Effector memory CD8-positive, alpha-beta T cell (primary cell): Measurements from ENCODE around the gene CRY2.
A peak's percentile ranks its signal among the peaks of the same experiment; 100 is the strongest.
"Not testable (repeated sequence)": the region's sequence is repeated elsewhere in the genome, so short reads cannot be mapped to it uniquely, and the experiment has no call there.

Experiments
- ATAC-seq: fragments of 150-1000 bp; cut with Tn5 transposase; replicated peaks from 2 replicates; pipeline ENCODE4 v1.10.0; 2021; ENCODE audit warnings: mild to moderate bottlenecking, moderate library complexity
- DNase-seq, 3 experiments: peaks; one replicate each; pipeline ENCODE4 v3.0.0; 2021
- H3K27ac Mint-ChIP-seq, 2 donors: one replicate each; pipeline ENCODE4 v1.8.0; 2022; ENCODE audit warnings: mild to moderate bottlenecking in 2 of 2, mixed read lengths in 2 of 2, moderate library complexity in 2 of 2
- H3K27me3 Mint-ChIP-seq, 2 donors: one replicate each; pipeline ENCODE4 v1.8.0; 2022; ENCODE audit warnings: mixed read lengths in 2 of 2
- H3K36me3 Mint-ChIP-seq: one replicate; pipeline ENCODE4 v1.8.0; 2022; ENCODE audit warnings: mild to moderate bottlenecking, moderate library complexity, mixed read lengths; ENCODE audit not compliant: insufficient read depth
- H3K4me1 Mint-ChIP-seq, 2 donors: one replicate each; pipeline ENCODE4 v1.8.0; 2022; ENCODE audit warnings: low read depth in 2 of 2, mixed read lengths in 2 of 2
- H3K4me3 Mint-ChIP-seq, 2 donors: one replicate each; pipeline ENCODE4 v1.8.0; 2022; ENCODE audit warnings: mild to moderate bottlenecking in 2 of 2, mixed read lengths in 2 of 2, moderate library complexity in 2 of 2
- H3K9me3 Mint-ChIP-seq, 2 donors: one replicate each; pipeline ENCODE4 v1.8.0; 2022; ENCODE audit warnings: mixed read lengths in 2 of 2

CRY2 gene

DNA sequence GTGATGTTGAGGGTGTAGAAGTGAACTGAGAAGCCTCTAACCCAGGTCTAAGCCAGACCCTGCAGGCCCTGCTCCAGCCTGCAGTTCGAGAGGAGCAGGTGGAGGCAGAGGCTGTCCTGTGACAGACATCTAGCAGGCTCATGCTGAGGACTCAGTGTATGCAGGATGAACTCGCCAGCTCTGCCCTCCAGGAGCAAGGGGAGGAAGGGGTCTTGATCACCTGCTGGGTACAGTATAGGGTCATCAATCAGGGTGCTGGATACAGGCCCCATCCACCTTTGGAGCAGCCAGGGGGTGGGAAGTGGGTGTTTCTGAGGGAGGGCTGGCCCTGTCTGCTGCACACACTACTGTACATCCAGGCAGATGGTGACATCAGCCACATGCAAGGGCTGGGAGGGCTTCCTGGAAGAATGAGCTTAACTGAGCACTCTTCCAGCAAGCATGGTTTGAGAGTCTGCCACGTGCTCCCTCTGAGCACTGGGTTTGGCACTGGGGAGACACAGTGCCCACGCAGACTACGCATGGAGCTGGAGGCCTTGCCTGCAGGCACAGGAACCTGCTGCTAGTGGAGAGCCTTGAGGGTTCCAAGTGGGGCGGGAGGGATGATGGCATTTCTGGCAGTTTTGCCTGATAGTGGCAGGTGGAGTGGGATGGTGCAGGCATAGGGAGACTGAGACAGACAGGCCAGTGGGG lies 47.4 kb downstream of the CRY2 start:
- DNase-seq (no peak), ATAC-seq (no peak)
- no peak overlapping the region for H3K27ac Mint-ChIP-seq
- H3K27me3 Mint-ChIP-seq = peaks cover 15 to 78% of the 10 kb centered on the region in 2 donors
- no peaks in the 10 kb centered on the region for H3K9me3 Mint-ChIP-seq
- peaks cover 3% of the 10 kb centered on the region for H3K36me3 Mint-ChIP-seq
- no peak overlapping the region for H3K4me3 Mint-ChIP-seq
- peaks cover 0 to 7% of the 10 kb centered on the region in 2 donors for H3K4me1 Mint-ChIP-seq

DNA sequence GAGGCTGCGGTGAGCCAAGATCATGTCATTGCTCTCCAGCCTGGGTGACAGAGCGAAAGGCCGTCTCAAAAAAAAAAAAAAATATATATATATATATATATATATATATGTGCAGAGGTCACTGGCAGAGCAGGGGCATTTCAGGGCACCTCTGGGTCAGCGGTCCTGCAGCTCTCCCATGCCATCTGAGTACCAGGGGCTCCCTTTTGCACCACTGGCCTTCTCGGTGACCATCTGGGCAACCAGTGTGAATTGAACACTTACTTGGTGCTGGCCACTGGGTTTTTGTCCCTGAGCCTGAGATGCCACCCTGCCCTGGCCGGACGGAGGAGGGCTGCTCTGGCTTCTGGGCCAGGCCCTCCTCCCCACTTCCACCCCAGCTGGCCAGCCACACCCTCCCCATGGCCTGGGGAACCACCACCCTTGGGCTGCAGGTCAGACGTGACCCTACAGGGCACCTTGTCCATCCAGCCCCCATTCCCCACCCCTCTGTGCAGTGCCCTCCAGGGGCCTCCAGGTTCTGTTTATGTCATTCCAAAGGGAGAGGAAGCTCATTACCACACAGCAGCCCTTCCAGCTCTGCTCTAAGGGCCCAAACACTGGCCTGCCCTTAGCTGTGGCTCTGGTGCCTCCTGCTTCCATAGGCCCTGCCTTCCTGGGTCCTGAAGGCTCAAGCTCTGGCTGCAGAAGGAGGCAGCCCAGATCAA lies 48.4 kb downstream of the CRY2 start:
- ATAC-seq = no peak
- H3K4me3 Mint-ChIP-seq = no peak overlapping the region
- peaks cover 17 to 73% of the 10 kb centered on the region in 2 donors for H3K27me3 Mint-ChIP-seq
- H3K27ac Mint-ChIP-seq = no peak overlapping the region
- H3K36me3 Mint-ChIP-seq = peaks cover 3% of the 10 kb centered on the region
- no peak for DNase-seq
- H3K9me3 Mint-ChIP-seq = no peaks in the 10 kb centered on the region
- peaks cover 4 to 11% of the 10 kb centered on the region in 2 donors for H3K4me1 Mint-ChIP-seq

DNA sequence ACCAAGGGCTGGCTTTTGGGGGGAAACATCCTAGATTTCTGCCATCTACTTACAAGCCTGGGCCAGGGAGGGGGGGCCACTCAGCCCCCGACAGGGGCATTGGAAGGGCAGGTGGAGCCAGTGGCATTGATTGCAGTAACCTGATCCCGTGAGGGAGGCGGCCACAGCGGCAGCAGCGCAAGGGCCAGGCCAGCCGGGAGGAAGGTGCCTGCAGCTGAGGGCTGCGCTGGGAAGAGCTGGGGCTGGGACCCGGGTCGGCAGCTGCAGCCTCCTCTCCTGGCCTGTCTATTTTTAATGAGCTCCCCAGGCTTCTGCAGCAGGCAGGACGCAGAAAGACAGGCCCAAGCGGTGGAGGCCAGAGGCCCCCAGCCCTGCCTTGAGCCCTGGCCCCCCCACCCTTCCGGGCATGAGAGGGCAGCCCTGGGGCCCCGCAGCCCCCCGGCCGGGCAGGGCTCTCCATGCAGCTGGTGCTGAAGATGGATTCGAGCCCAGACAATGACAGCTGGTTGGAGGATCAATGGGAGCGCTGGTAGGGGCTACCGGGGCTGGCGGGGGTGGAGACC lies 49.2 kb downstream of the CRY2 start:
- DNase-seq (no peak), ATAC-seq (no peak)
- Mint-ChIP-seq H3K4me1 (peaks cover 7 to 12% of the 10 kb centered on the region in 2 donors), H3K27me3 (peaks cover 19 to 65% of the 10 kb centered on the region in 2 donors), H3K9me3 (no peaks in the 10 kb centered on the region), H3K4me3 (no peak overlapping the region), H3K27ac (no peak overlapping the region), H3K36me3 (peaks cover 11% of the 10 kb centered on the region)

DNA sequence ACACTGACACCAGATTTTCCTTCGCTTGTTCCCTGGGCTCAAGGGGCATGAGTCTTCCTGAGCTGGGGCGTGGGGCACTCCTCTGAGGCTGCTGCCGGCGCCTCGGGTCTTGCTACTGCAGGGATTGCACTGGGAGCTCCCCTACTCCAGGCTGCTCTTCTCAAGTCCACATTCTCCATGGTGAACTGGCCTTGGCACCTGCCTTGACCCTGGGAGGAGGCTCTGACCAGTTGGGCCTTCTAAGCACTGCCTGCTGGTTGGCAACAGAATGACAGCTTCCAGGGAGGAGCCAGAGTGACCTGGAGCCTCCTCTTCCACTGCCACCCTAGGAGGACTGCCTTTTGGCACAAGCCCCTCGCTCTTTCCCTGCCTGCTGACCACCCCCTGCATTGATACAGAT lies 50.3 kb downstream of the CRY2 start:
- Mint-ChIP-seq H3K4me1 (peaks cover 7 to 12% of the 10 kb centered on the region in 2 donors), H3K9me3 (no peaks in the 10 kb centered on the region), H3K4me3 (no peak overlapping the region), H3K27ac (no peak overlapping the region), H3K27me3 (peaks cover 19 to 56% of the 10 kb centered on the region in 2 donors), H3K36me3 (peaks cover 12% of the 10 kb centered on the region)
- ATAC-seq = no peak
- DNase-seq = no peak

DNA sequence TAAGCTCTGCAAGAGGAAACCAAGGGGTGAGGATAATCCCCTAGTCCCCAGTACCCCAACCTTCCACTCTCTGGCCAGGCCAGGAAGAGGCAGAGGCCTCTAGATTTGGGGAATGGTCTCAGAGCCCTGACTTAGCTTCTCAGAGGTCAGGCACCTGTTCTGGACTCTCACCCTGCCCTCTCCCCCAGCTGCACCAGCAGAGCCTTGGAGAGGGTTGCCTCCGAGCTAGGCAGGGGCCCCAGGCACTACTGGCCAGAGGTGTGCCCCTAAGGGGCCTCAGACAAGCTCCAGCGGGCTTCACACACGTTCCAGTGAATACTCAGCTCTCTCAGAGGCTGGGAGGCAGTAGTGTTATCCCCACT lies 51.8 kb downstream of the CRY2 start:
- peaks cover 12% of the 10 kb centered on the region for H3K36me3 Mint-ChIP-seq
- no peaks in the 10 kb centered on the region for H3K9me3 Mint-ChIP-seq
- peaks cover 14 to 42% of the 10 kb centered on the region in 2 donors for H3K27me3 Mint-ChIP-seq
- peaks cover 7 to 12% of the 10 kb centered on the region in 2 donors for H3K4me1 Mint-ChIP-seq
- peak overlapping the region; percentile 82 to 89 for H3K27ac Mint-ChIP-seq
- DNase-seq = no peak
- peak overlapping the region; percentile 70 to 77 for H3K4me3 Mint-ChIP-seq
- no peak for ATAC-seq

DNA sequence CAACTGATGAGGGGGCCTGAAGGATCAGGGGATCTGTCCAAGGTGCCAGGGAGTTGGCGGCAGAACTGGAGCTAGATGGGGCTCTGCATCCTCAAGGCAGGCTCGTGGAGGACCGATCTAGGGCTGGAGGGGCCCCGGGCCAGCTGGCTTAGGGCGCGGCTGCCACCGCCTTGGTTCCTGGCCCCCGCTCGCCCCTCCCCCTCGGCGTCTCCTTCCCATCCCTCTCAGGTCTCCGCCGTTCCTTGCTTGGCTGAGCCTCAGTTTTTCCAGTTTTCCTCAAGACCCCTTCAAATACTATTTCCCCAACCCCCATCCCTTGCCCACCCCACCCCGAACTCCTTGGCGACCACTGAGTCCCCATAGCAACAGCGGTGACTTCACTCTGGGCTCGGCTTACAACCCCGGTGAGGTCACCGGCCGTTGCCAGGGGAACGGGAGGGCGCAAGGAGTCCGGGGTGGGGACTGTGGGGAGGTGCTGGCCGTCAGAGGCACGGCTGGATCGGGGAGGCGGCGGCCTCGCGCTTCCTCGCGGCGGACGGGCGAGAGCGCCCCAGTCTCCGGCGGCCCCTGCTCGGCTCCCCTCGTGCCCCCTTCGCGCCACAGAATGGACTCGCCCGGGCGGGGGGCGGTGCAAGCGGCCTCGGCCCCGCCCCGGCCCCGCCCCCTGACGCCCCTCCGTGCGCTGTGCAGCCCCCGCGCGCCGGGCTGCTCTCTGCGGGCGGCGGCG lies 52.3 kb downstream of the CRY2 start:
- ATAC-seq = peak; percentile 86
- DNase-seq = peak; percentile 69 to 71 (median 70)
- Mint-ChIP-seq H3K36me3 (peaks cover 12% of the 10 kb centered on the region), H3K4me3 (peak overlapping the region; percentile 70 to 77), H3K9me3 (no peaks in the 10 kb centered on the region), H3K27me3 (peaks cover 11 to 36% of the 10 kb centered on the region in 2 donors), H3K4me1 (peaks cover 7 to 12% of the 10 kb centered on the region in 2 donors), H3K27ac (peak overlapping the region in 1 of 2 donors; percentile 89)

DNA sequence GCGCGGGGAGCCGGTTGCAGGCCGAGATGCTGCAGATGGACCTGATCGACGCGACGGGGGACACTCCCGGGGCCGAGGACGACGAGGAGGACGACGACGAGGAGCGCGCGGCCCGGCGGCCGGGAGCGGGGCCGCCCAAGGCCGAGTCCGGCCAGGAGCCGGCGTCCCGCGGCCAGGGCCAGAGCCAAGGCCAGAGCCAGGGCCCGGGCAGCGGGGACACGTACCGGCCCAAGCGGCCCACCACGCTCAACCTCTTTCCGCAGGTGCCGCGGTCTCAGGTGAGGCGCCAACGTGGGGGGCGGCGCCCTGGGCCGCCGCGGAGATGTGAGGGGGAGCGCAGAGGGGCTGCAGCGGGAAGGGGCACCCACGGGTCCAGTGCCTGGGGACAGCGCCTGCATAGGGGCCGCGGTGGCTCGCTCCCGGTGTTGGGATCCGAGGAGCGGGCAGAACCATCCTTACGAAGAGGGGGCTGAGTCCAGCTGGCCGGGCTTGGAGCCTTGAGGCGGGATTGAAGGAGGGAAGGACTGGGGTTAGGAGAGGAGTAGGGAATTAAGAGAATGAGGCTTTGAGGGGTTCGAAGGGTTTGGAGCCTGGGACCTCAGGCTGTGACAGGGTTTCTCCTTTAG lies 53.0 kb downstream of the CRY2 start:
- peaks cover 7 to 12% of the 10 kb centered on the region in 2 donors for H3K4me1 Mint-ChIP-seq
- peaks cover 5 to 30% of the 10 kb centered on the region in 2 donors for H3K27me3 Mint-ChIP-seq
- peaks cover 12% of the 10 kb centered on the region for H3K36me3 Mint-ChIP-seq
- H3K9me3 Mint-ChIP-seq, ATAC-seq, DNase-seq: not testable (repeated sequence)
- peak overlapping the region; percentile 70 to 77 for H3K4me3 Mint-ChIP-seq
- peak overlapping the region in 1 of 2 donors; percentile 42 for H3K27ac Mint-ChIP-seq

DNA sequence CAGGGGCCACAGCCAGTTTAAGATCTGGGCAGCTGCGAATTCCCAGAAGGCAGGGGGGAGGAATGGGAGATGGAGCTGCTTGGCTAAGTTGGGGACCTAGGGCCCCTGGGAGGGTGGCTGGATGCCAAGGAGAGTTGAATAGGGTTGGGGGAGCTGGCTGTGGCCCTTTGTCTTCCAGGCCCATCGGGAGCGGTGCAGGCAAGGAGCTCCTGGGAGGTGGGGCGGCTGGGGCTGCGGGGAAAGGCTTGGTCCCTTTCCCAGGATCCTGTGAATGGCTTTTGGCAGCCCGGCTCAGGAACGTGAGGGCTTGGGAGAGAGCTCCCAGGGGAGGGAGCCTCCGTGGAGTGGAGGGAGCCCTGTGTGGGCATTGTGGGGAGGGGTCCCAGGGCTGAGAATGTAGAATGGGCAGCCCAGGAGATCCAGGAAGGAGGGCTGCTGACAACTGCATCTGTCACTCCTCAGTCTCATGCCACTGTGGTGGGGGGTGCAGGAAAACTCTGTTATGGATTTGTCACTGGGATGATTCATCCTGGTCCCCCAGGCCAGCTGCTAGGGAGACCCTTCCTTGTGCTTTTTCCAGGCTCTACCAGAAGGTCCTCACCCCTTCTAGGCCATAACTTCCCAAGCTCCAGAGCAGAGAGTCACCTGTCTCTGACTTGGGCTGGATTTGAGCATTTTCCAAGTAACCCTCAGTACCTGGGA lies 53.8 kb downstream of the CRY2 start:
- Mint-ChIP-seq H3K27ac (peak overlapping the region in 1 of 2 donors; percentile 42), H3K4me1 (peaks cover 7 to 16% of the 10 kb centered on the region in 2 donors), H3K36me3 (peaks cover 12% of the 10 kb centered on the region), H3K4me3 (peak overlapping the region; percentile 65 to 73), H3K27me3 (peaks cover 4 to 22% of the 10 kb centered on the region in 2 donors), H3K9me3 (no peaks in the 10 kb centered on the region)
- ATAC-seq = no peak
- DNase-seq = no peak

DNA sequence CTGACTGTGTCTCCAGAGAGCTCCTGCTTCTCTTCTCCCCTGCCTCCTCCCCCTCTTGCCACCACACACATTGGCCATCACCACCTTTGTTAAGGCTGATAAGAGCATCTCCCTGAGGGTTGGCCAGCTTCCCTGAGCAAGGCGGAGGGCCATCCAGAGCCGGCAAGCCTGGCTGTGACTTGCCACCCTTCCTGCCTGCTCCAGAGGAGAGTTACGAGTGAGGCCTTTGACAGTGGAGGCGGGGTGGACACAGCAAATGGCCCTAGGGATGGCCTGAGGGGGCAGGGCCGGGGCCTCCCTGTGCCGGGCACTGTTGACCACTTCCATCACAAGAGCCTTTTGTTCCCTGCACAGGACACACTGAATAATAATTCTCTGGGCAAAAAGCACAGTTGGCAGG lies 54.4 kb downstream of the CRY2 start:
- H3K4me1 Mint-ChIP-seq = peaks cover 11 to 19% of the 10 kb centered on the region in 2 donors
- no peak for DNase-seq
- peaks cover 4 to 19% of the 10 kb centered on the region in 2 donors for H3K27me3 Mint-ChIP-seq
- no peak for ATAC-seq
- H3K9me3 Mint-ChIP-seq = no peaks in the 10 kb centered on the region
- peak overlapping the region in 1 of 2 donors; percentile 65 for H3K4me3 Mint-ChIP-seq
- H3K27ac Mint-ChIP-seq = peak overlapping the region in 1 of 2 donors; percentile 17
- H3K36me3 Mint-ChIP-seq = peaks cover 16% of the 10 kb centered on the region

DNA sequence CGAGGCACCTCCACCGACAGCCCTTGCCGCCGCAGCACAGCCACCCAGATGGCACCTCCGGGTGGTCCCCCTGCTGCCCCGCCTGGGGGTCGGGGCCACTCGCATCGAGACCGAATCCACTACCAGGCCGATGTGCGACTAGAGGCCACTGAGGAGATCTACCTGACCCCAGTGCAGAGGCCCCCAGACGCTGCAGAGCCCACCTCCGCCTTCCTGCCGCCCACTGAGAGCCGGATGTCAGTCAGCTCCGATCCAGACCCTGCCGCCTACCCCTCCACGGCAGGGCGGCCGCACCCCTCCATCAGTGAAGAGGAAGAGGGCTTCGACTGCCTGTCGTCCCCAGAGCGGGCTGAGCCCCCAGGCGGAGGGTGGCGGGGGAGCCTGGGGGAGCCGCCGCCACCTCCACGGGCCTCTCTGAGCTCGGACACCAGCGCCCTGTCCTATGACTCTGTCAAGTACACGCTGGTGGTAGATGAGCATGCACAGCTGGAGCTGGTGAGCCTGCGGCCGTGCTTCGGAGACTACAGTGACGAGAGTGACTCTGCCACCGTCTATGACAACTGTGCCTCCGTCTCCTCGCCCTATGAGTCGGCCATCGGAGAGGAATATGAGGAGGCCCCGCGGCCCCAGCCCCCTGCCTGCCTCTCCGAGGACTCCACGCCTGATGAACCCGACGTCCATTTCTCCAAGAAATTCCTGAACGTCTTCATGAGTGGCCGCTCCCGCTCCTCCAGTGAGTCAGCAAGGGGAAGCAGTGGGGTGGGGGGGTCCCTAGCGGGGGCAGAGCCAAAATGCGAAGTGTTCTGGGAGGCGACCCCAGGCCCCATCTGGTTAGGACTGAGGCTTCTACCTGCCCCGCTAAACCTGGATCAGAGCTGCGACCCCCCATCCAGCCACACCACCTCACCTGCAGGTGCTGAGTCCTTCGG lies 55.4 kb downstream of the CRY2 start:
- no peaks in the 10 kb centered on the region for H3K9me3 Mint-ChIP-seq
- H3K4me1 Mint-ChIP-seq = peaks cover 14 to 19% of the 10 kb centered on the region in 2 donors
- peaks cover 18% of the 10 kb centered on the region for H3K36me3 Mint-ChIP-seq

DNA sequence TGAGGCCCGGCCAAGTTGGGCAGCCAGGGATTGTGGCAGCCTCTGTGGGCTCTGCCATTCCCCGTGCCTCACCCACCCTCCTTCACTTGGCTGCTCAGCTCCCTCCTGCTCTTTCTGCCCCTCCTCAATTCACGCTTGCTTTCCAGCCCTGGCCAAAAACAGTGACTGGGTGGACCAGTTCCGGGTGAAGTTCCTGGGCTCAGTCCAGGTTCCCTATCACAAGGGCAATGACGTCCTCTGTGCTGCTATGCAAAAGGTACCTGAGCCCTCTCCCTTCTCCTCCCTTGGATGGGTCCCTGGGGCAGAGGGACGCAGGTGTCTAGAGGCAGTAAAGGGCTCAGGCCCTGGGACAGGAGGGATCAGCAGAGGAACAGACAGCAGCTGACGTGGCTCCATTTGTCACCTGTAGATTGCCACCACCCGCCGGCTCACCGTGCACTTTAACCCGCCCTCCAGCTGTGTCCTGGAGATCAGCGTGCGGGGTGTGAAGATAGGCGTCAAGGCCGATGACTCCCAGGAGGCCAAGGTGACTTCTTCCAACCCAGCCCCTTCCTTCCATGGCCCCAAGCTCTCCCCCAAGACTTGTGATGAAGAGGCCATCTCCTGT lies 57.1 kb downstream of the CRY2 start:
- no peak for DNase-seq
- ATAC-seq = no peak
- Mint-ChIP-seq H3K4me1 (peaks cover 14 to 20% of the 10 kb centered on the region in 2 donors), H3K27me3 (peaks cover 0 to 4% of the 10 kb centered on the region in 2 donors), H3K9me3 (no peaks in the 10 kb centered on the region), H3K27ac (peak overlapping the region in 1 of 2 donors; percentile 22), H3K36me3 (peaks cover 30% of the 10 kb centered on the region), H3K4me3 (no peak overlapping the region)

More for the DNA sequence above, 55.4 kb downstream of the CRY2 start:
- no peak for ATAC-seq
- Mint-ChIP-seq H3K27ac (no peak overlapping the region), H3K4me3 (no peak overlapping the region), H3K27me3 (peaks cover 4 to 14% of the 10 kb centered on the region in 2 donors)
- DNase-seq = no peak
